ENCODE measurements around the gene COMMD10. TPM values are rescaled to one million over a fixed set of nuclear protein-coding genes. Genes with fewer than 3 reads are reported as not detected.

COMMD10 gene
- total RNA-seq, 1 experiment from 2014 or later = 39.8 TPM

GRCh38 chr5:116329503-116329902 lies 244.7 kb downstream of the COMMD10 start:
- no TSS peak for BruUV-seq (replicated peaks)
- CTCF ChIA-PET = no interaction called here

GRCh38 chr5:116340799-116341198 lies 256.0 kb downstream of the COMMD10 start:
- Mint-ChIP-seq H3K9me3 (ENCODE audit: low read depth, unreplicated experiment) (peaks cover 2% of the 10 kb centered on the region), H3K36me3 (ENCODE audit: insufficient read depth, unreplicated experiment) (no peaks in the 10 kb centered on the region), H3K4me1 (ENCODE audit: low read depth, unreplicated experiment) (no peaks in the 10 kb centered on the region), H3K27ac (ENCODE audit: unreplicated experiment) (no peak overlapping the region), H3K4me3 (ENCODE audit: low read depth, unreplicated experiment) (no peak overlapping the region), H3K27me3 (ENCODE audit: unreplicated experiment) (no peaks in the 10 kb centered on the region)
- BruUV-seq (replicated peaks) = no TSS peak
- intact Hi-C loops (cut with micrococcal nuclease; ENCODE audit: unreplicated experiment) = no loop called here
- TF ChIP-seq CTCF (IDR thresholded peaks at IDR 0.05; ENCODE audit: unreplicated experiment) = no peak
- no peak for DNase-seq
- CTCF ChIA-PET = no interaction called here

More at GRCh38 chr5:116329503-116329902, 244.7 kb downstream of the COMMD10 start:
- Mint-ChIP-seq H3K27me3 (ENCODE audit: unreplicated experiment) (no peaks in the 10 kb centered on the region), H3K4me3 (ENCODE audit: low read depth, unreplicated experiment) (no peak overlapping the region), H3K4me1 (ENCODE audit: low read depth, unreplicated experiment) (no peaks in the 10 kb centered on the region), H3K27ac (ENCODE audit: unreplicated experiment) (no peak overlapping the region), H3K9me3 (ENCODE audit: low read depth, unreplicated experiment) (peaks cover 24% of the 10 kb centered on the region), H3K36me3 (ENCODE audit: insufficient read depth, unreplicated experiment) (no peaks in the 10 kb centered on the region)
- intact Hi-C loops (cut with micrococcal nuclease; ENCODE audit: unreplicated experiment) = no loop called here
- no peak for DNase-seq
- no peak for TF ChIP-seq CTCF (IDR thresholded peaks at IDR 0.05; ENCODE audit: unreplicated experiment)

Other genes with a start within 250 kb of the COMMD10 start
- gene ATG12, start 243.5 kb upstream of the COMMD10 start, total RNA-seq (2022) = 60.5 and 62.7 TPM in 2 replicates
- 87.4 and 101 TPM in 2 replicates for gene AP3S1, start 243.1 kb upstream of the COMMD10 start, total RNA-seq (2022)
- 0.14 and 0.71 TPM in 2 replicates for gene LVRN, start 122.5 kb upstream of the COMMD10 start, total RNA-seq (2022)
- 0.66 and 1.2 TPM in 2 replicates for gene ARL14EPL, start 52.6 kb upstream of the COMMD10 start, total RNA-seq (2022)

All from Calu3 (cell line).